KMS-11 (cell line): Measurements from ENCODE around the gene PEX14.

Experiments
- H2AFZ ChIP-seq: fragments of 200-600 bp; sonication (generic); 2 replicates; pipeline ENCODE4 v1.6.1; 2016; ENCODE audit warnings: antibody characterized with exemption, mixed run types, low read depth
- H3K27ac ChIP-seq: fragments of 200-600 bp; sonication (generic); 2 replicates; pipeline ENCODE4 v1.6.1; 2016; ENCODE audit warnings: mild to moderate bottlenecking, mixed run types
- H3K27me3 ChIP-seq: fragments of 200-600 bp; sonication (generic); 2 replicates; pipeline ENCODE4 v1.6.1; 2017; ENCODE audit warnings: mild to moderate bottlenecking, low read depth, mixed run types, moderate library complexity; ENCODE audit not compliant: insufficient read depth
- H3K36me3 ChIP-seq: fragments of 200-600 bp; sonication (generic); 2 replicates; pipeline ENCODE4 v1.6.1; 2017; ENCODE audit warnings: mild to moderate bottlenecking, mixed run types; ENCODE audit not compliant: insufficient read depth
- H3K4me1 ChIP-seq: fragments of 200-600 bp; sonication (generic); 2 replicates; pipeline ENCODE4 v1.6.1; 2016; ENCODE audit warnings: mild to moderate bottlenecking, low read depth, mixed run types; ENCODE audit not compliant: poor library complexity, severe bottlenecking
- H3K4me2 ChIP-seq: fragments of 200-600 bp; sonication (generic); 2 replicates; pipeline ENCODE4 v1.7.0; 2016; ENCODE audit warnings: mild to moderate bottlenecking, mixed run types
- H3K4me3 ChIP-seq: fragments of 200-600 bp; sonication (generic); IDR thresholded peaks from 2 replicates; pipeline ENCODE4 v1.6.1; 2017; ENCODE audit warnings: low read depth, low read length, mixed read lengths; ENCODE audit not compliant: insufficient read depth
- H3K79me2 ChIP-seq: fragments of 200-600 bp; sonication (generic); 2 replicates; pipeline ENCODE4 v1.6.1; 2016; ENCODE audit warnings: low read depth, mixed run types; ENCODE audit not compliant: insufficient read depth
- H3K9ac ChIP-seq: fragments of 200-600 bp; sonication (generic); 2 replicates; pipeline ENCODE4 v1.6.1; 2016; ENCODE audit warnings: mild to moderate bottlenecking, mixed run types
- H4K20me1 ChIP-seq: fragments of 200-600 bp; sonication (generic); 2 replicates; pipeline ENCODE4 v1.6.1; 2016; ENCODE audit warnings: mild to moderate bottlenecking, mixed run types; ENCODE audit not compliant: insufficient read depth
- TF ChIP-seq, protein P1 (sequence below): fragments of 200-600 bp; sonication (generic); conservative IDR thresholded peaks from 2 replicates; pipeline ENCODE4 v1.6.1; 2017; ENCODE audit warnings: low read depth, mild to moderate bottlenecking, antibody characterized with exemption, low read length, moderate library complexity, mixed read lengths

The PEX14 gene

DNA sequence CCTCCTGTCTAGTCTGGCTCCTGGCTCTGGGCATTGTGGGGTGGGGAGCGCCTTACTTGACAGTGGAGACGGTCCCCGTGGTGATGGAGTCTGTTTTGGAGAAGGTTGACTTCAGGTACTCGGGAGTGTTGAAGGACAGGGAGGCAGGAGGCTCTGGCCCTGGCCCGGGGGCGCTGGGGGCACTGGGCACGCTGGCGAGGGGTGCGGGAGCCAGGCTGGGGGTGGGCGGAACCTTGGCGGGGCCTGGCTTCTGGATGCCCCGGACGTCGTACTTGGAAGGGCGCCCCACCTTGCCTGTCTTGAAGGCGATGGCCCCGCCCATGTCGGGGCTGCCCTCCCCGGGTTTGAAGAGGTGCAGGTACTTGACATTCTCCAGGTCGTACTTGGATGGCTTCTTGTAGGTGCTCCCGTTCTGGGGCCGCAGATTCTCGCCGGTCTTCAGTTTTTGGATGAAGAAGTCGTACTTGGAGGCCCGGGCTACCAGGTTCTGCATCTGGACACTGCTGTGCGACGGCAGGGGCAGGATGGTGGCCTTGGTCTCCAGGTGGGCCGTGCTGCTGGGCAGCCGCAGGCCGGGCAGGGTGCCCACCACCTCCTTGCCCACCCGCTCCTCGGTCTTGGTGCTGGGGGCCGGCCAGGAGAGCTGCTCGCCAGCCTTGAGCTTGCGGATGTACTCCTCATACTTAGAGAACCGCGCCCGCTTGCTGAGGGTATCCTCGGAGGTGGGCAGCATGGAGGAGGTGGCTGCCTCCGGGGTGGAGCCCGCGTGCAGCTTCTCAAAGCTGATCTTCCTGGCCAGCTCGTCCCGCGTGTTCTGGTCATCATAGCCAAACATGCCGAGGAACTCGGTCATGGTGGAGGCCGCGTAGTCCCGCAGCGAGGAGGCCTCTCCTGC, 185.1 kb downstream of the PEX14 start:
- no peak overlapping the region for H3K4me3 ChIP-seq
- no peak overlapping the region for H3K27ac ChIP-seq
- H3K4me1 ChIP-seq = no peaks in the 10 kb centered on the region
- H3K4me2 ChIP-seq = no peak overlapping the region
- no peak overlapping the region for H2AFZ ChIP-seq
- H3K9ac ChIP-seq = no peak overlapping the region
- TF ChIP-seq, protein P1, sequence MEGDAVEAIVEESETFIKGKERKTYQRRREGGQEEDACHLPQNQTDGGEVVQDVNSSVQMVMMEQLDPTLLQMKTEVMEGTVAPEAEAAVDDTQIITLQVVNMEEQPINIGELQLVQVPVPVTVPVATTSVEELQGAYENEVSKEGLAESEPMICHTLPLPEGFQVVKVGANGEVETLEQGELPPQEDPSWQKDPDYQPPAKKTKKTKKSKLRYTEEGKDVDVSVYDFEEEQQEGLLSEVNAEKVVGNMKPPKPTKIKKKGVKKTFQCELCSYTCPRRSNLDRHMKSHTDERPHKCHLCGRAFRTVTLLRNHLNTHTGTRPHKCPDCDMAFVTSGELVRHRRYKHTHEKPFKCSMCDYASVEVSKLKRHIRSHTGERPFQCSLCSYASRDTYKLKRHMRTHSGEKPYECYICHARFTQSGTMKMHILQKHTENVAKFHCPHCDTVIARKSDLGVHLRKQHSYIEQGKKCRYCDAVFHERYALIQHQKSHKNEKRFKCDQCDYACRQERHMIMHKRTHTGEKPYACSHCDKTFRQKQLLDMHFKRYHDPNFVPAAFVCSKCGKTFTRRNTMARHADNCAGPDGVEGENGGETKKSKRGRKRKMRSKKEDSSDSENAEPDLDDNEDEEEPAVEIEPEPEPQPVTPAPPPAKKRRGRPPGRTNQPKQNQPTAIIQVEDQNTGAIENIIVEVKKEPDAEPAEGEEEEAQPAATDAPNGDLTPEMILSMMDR = no peak
- H3K27me3 ChIP-seq = peaks cover 76% of the 10 kb centered on the region
- H4K20me1 ChIP-seq = no peaks in the 10 kb centered on the region; the same call in 1 of the 2 replicates
- H3K36me3 ChIP-seq = no peaks in the 10 kb centered on the region
- H3K79me2 ChIP-seq = no peaks in the 10 kb centered on the region

DNA sequence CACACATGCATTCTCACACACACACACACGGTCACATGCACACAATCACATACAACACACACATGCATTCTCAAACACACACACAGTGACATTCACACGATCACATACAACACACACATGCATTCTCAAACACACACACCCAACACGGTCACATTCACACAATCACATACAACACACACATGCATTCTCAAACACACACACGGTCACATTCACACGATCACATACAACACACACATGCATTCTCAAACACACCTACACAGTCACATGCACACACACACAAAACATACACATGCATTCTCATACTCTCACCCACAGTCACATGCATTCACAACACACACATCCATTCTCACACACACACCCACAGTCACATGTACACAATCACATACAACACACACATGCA, 186.7 kb downstream of the PEX14 start:
- Histone ChIP-seq H3K79me2 (no peaks in the 10 kb centered on the region), H3K36me3 (no peaks in the 10 kb centered on the region)

GRCh38 chr1:10662090-10662688, 187.4 kb downstream of the PEX14 start:
- Histone ChIP-seq H3K27ac (no peak overlapping the region), H2AFZ (no peak overlapping the region), H3K27me3 (peaks cover 76% of the 10 kb centered on the region), H3K4me2 (no peak overlapping the region), H3K4me1 (no peaks in the 10 kb centered on the region), H3K9ac (no peak overlapping the region), H3K36me3 (no peaks in the 10 kb centered on the region), H3K79me2 (no peaks in the 10 kb centered on the region), H3K4me3 (no peak overlapping the region), H4K20me1 (no peaks in the 10 kb centered on the region; the same call in 1 of the 2 replicates)
- TF ChIP-seq, protein P1 = no peak

More for the DNA sequence above, 186.7 kb downstream of the PEX14 start:
- Histone ChIP-seq H3K27ac (no peak overlapping the region), H3K27me3 (peaks cover 76% of the 10 kb centered on the region), H3K9ac (no peak overlapping the region), H2AFZ (no peak overlapping the region), H3K4me2 (no peak overlapping the region), H3K4me1 (no peaks in the 10 kb centered on the region), H4K20me1 (no peaks in the 10 kb centered on the region; the same call in 1 of the 2 replicates), H3K4me3 (no peak overlapping the region)
- TF ChIP-seq, protein P1 = no peak

GRCh38 chr1:10662824-10663677, 188.3 kb downstream of the PEX14 start:
- no peak overlapping the region for H2AFZ ChIP-seq
- peaks cover 77% of the 10 kb centered on the region for H3K27me3 ChIP-seq
- H3K36me3 ChIP-seq = no peaks in the 10 kb centered on the region
- no peak overlapping the region for H3K4me2 ChIP-seq
- no peak overlapping the region for H3K27ac ChIP-seq
- no peaks in the 10 kb centered on the region for H3K4me1 ChIP-seq
- no peaks in the 10 kb centered on the region for H3K79me2 ChIP-seq
- H3K4me3 ChIP-seq = no peak overlapping the region
- TF ChIP-seq, protein P1 = no peak
- no peak overlapping the region for H3K9ac ChIP-seq
- H4K20me1 ChIP-seq = no peaks in the 10 kb centered on the region; the same call in 1 of the 2 replicates
